HepG2 (cell line): ENCODE measurements around the gene PHKA1.

Experiments used
- POLR2A ChIP-seq, 2 experiments: IDR thresholded peaks; 2 replicates each; pipeline ENCODE4 v1.6.1; 2011; ENCODE audit warnings: low read depth in 2 of 2, low read length in 2 of 2, mild to moderate bottlenecking in 1 of 2, moderate library complexity in 1 of 2; ENCODE audit not compliant: insufficient read depth in 1 of 2
- ZNF121 ChIP-seq: sonication (generic); formaldehyde crosslinking; IDR thresholded peaks from 2 replicates; pipeline ENCODE4 v1.5.0; 2020; ENCODE audit warnings: mild to moderate bottlenecking, missing genetic modification reagents

GRCh38 chrX:72566448-72566847 lies 147.7 kb downstream of the PHKA1 start:
- TF ChIP-seq POLR2A (IDR thresholded peaks at IDR 0.05; ENCODE audit: insufficient read depth in 1 of 2, low read depth in 2 of 2, low read length in 2 of 2) (no peak), ZNF121 (CRISPR knock-in tag) (no peak)
